PC-3 (cell line): ENCODE measurements around the gene JPH4. TPM values are rescaled to one million over a fixed set of nuclear protein-coding genes. Genes with fewer than 3 reads are reported as not detected.

Source experiments
- ATAC-seq: fragments of 200-7000 bp; cut with Tn5 transposase; 2 replicates; pipeline ENCODE4 v1.9.1; 2020; ENCODE audit warnings: mild to moderate bottlenecking, moderate library complexity
- BruUV-seq: library from RNA; stranded (reverse); fragments of 400-500 nt; replicated peaks from 2 replicates; lab custom pipeline; 2021; lab: Mats Ljungman, UMichigan
- CTCF ChIA-PET: fragments of 300-600 bp; sonication (Branson Sonifier 250); formaldehyde crosslinking; loops from one replicate; lab custom pipeline; 2022; ENCODE audit warnings: antibody characterized with exemption; lab: Charles Lee
- POLR2A ChIA-PET: fragments of 300-600 bp; sonication (Branson Sonifier 250); formaldehyde crosslinking; loops from one replicate; lab custom pipeline; 2022; ENCODE audit warnings: antibody characterized with exemption; ENCODE audit not compliant: unreplicated experiment; lab: Charles Lee
- DNase-seq: peaks from one replicate; pipeline ENCODE4 v3.0.0-alpha.2; 2015
- H2AFZ ChIP-seq: fragments of 300-600 bp; sonication (generic); 2 replicates; pipeline ENCODE4 v1.6.0; 2016; ENCODE audit warnings: antibody characterized with exemption, low read length
- H3F3A ChIP-seq: fragments of 300-600 bp; sonication (generic); one replicate; pipeline ENCODE4 v1.6.0; 2017; ENCODE audit warnings: antibody characterized with exemption, low read length, control low read depth, mild to moderate bottlenecking; ENCODE audit not compliant: unreplicated experiment
- H3K27ac ChIP-seq: fragments of 300-600 bp; sonication (generic); 2 replicates; pipeline ENCODE4 v1.5.1; 2016; ENCODE audit warnings: mild to moderate bottlenecking, low read length
- H3K27me3 ChIP-seq: fragments of 300-600 bp; sonication (generic); 2 replicates; pipeline ENCODE4 v1.6.1; 2016; ENCODE audit warnings: low read length, mixed read lengths
- H3K36me3 ChIP-seq: fragments of 300-600 bp; sonication (generic); 2 replicates; pipeline ENCODE4 v1.6.1; 2016; ENCODE audit warnings: low read depth, mixed run types, low read length, mixed read lengths
- H3K4me1 ChIP-seq: fragments of 300-600 bp; sonication (generic); 2 replicates; pipeline ENCODE4 v1.5.1; 2016; ENCODE audit warnings: low read length; ENCODE audit not compliant: insufficient read depth
- H3K4me2 ChIP-seq: fragments of 300-600 bp; sonication (generic); 2 replicates; pipeline ENCODE4 v1.6.0; 2016; ENCODE audit warnings: low read length
- H3K4me3 ChIP-seq: fragments of 300-600 bp; sonication (generic); 2 replicates; pipeline ENCODE4 v1.5.1; 2016; ENCODE audit warnings: mild to moderate bottlenecking, low read length, mixed read lengths
- H3K79me2 ChIP-seq: fragments of 300-600 bp; sonication (generic); 2 replicates; pipeline ENCODE4 v1.6.1; 2017; ENCODE audit warnings: low read length, mixed read lengths
- H3K9ac ChIP-seq: fragments of 300-600 bp; sonication (generic); 2 replicates; pipeline ENCODE4 v1.6.0; 2016; ENCODE audit warnings: mild to moderate bottlenecking, low read length
- H3K9me2 ChIP-seq: fragments of 300-600 bp; sonication (generic); replicated peaks from 2 replicates; pipeline ENCODE4 v1.6.1; 2016; ENCODE audit warnings: mixed run types, low read length, mixed read lengths
- H3K9me3 ChIP-seq: fragments of 300-600 bp; sonication (generic); 2 replicates; pipeline ENCODE4 v1.6.1; 2016; ENCODE audit warnings: low read length, mixed read lengths
- H4K20me1 ChIP-seq: fragments of 300-600 bp; sonication (generic); 2 replicates; pipeline ENCODE4 v1.6.1; 2016; ENCODE audit warnings: low read length, mixed read lengths
- EZH2 ChIP-seq: fragments of 300-600 bp; sonication (generic); IDR thresholded peaks from one replicate; pipeline ENCODE4 v1.6.1; 2017; ENCODE audit warnings: antibody characterized with exemption, mild to moderate bottlenecking, low read length; ENCODE audit not compliant: unreplicated experiment
- EZH2phosphoT487 ChIP-seq: fragments of 300-600 bp; sonication (generic); IDR thresholded peaks from 2 replicates; pipeline ENCODE4 v1.6.1; 2018; ENCODE audit warnings: mild to moderate bottlenecking, antibody characterized with exemption, low read length, borderline replicate concordance
- intact Hi-C: fragments of 100-400 bp; cut with micrococcal nuclease; formaldehyde crosslinking; loops from 2 replicates; pipeline ENCODE4 v1.9.0; 2023
- total RNA-seq: library from RNA; depleted of rRNA; stranded (reverse); fragments of >200 nt; gene quantifications from 2 replicates; pipeline ENCODE4 v1.2.3, GENCODE V29; 2014
- TF ChIP-seq, protein P1 (sequence below): fragments of 300-600 bp; sonication (generic); conservative IDR thresholded peaks from 2 replicates; pipeline ENCODE4 v1.5.1; 2017; ENCODE audit warnings: antibody characterized with exemption, low read depth, mild to moderate bottlenecking, low read length

The JPH4 gene
- total RNA-seq, 1 experiment from 2014 or later: not detected

DNA sequence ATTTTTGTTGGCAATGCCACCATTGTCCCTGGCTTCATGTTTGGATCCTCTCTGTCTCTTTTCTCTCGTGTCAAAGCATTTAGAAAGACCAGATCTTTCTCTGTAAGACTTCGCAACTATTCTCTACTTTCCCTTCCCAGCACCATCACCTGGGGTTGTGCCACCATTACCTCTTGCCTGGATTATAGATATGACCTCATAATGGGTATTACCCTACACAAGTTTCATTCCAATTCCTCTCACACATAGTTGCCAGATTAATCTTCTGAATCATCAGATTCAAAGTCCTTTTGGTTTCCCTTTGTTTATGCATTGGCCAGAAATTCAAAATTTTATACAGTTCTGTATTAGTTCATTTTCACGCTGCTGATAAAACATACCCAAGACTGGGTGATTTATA is 30.4 kb upstream of the JPH4 start:
- Histone ChIP-seq H3K36me3 (no peaks in the 10 kb centered on the region), H3K27ac (no peak overlapping the region), H3K4me2 (no peak overlapping the region), H3K4me3 (no peak overlapping the region), H3K9me3 (no peaks in the 10 kb centered on the region), H3K79me2 (no peaks in the 10 kb centered on the region), H3K9me2 (no peaks in the 10 kb centered on the region), H3K9ac (no peak overlapping the region), H3F3A (no peaks in the 10 kb centered on the region), H4K20me1 (no peaks in the 10 kb centered on the region), H2AFZ (no peak overlapping the region), H3K27me3 (peaks cover 47% of the 10 kb centered on the region), H3K4me1 (peaks cover 7% of the 10 kb centered on the region)
- intact Hi-C loops: no loop called here
- POLR2A ChIA-PET: no interaction called here
- ATAC-seq (no peak), DNase-seq (no peak)
- no TSS peak for BruUV-seq
- CTCF ChIA-PET: no interaction called here
- TF ChIP-seq EZH2 (no peak), EZH2phosphoT487 (no peak)
- TF ChIP-seq, protein P1, sequence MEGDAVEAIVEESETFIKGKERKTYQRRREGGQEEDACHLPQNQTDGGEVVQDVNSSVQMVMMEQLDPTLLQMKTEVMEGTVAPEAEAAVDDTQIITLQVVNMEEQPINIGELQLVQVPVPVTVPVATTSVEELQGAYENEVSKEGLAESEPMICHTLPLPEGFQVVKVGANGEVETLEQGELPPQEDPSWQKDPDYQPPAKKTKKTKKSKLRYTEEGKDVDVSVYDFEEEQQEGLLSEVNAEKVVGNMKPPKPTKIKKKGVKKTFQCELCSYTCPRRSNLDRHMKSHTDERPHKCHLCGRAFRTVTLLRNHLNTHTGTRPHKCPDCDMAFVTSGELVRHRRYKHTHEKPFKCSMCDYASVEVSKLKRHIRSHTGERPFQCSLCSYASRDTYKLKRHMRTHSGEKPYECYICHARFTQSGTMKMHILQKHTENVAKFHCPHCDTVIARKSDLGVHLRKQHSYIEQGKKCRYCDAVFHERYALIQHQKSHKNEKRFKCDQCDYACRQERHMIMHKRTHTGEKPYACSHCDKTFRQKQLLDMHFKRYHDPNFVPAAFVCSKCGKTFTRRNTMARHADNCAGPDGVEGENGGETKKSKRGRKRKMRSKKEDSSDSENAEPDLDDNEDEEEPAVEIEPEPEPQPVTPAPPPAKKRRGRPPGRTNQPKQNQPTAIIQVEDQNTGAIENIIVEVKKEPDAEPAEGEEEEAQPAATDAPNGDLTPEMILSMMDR: no peak

DNA sequence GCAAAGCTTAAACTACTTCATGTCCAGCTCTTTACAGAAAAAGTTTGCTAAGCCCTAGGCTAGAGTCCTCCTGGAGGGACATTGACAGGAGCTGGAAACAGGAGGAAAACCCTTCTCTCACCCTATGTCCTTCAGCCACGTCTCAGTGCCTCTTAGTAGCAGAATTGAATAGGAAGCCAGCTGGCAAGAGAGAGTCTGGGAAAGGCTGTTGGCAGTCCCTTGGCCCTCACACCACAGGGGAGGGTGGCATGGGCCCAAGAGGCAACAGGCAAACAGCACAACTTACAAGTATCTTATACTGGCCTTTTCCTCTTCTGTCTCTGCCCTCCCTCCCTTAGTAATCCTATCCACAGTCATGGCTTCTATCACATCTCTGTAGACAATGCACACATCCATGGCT is 29.9 kb upstream of the JPH4 start:
- Histone ChIP-seq H3K79me2 (no peaks in the 10 kb centered on the region), H3K9ac (no peak overlapping the region), H4K20me1 (no peaks in the 10 kb centered on the region), H3K9me2 (no peaks in the 10 kb centered on the region), H3K4me1 (peaks cover 7% of the 10 kb centered on the region), H3K4me3 (no peak overlapping the region), H3K27ac (no peak overlapping the region), H3F3A (no peaks in the 10 kb centered on the region), H2AFZ (no peak overlapping the region), H3K36me3 (no peaks in the 10 kb centered on the region), H3K9me3 (no peaks in the 10 kb centered on the region), H3K4me2 (no peak overlapping the region), H3K27me3 (peaks cover 44% of the 10 kb centered on the region)
- TF ChIP-seq EZH2phosphoT487: no peak
- BruUV-seq: no TSS peak
- POLR2A ChIA-PET: no interaction called here
- CTCF ChIA-PET: no interaction called here
- intact Hi-C loops: no loop called here
- DNase-seq (no peak), ATAC-seq (no peak)

DNA sequence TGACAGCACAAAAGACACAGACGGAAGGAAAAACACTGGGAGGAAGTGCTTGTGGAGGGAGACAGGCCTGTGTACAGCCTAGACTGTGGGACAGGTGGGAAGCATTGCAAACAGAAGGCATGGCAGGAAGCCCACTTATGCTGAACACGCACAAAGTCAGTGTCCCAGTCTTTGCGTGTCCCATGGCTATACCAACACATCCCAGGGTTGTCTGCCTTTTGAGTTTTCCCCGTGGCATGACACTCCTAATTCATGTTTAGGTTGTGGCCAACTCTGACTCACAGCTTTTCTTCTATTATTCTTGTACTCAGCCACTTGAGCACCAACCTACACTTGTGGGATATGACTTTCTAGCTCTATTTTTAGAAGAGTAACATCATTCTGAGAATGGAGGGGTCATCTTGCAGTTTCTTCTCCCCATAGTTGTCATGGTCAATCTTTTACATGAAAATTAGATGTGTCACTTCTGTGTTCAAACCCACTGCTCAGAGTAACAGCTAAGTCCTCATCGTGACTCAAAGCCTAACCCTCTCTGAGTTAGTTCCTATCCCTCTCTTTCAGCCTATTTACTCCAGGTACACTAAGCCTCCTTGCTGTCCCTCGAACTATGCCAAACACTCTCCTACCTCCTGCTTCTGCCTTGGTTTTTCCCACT is 27.5 kb upstream of the JPH4 start:
- H3K27ac ChIP-seq: no peak overlapping the region
- H3K4me1 ChIP-seq: peaks cover 4% of the 10 kb centered on the region
- no peak overlapping the region for H3K4me2 ChIP-seq
- H3K9ac ChIP-seq: no peak overlapping the region
- H3K79me2 ChIP-seq: no peaks in the 10 kb centered on the region
- no peaks in the 10 kb centered on the region for H4K20me1 ChIP-seq
- ATAC-seq (no peak), DNase-seq (no peak)
- no peaks in the 10 kb centered on the region for H3K36me3 ChIP-seq
- intact Hi-C loops: no loop called here
- BruUV-seq: no TSS peak
- H2AFZ ChIP-seq: no peak overlapping the region
- POLR2A ChIA-PET: no interaction called here
- no peaks in the 10 kb centered on the region for H3K9me2 ChIP-seq
- H3F3A ChIP-seq: no peaks in the 10 kb centered on the region
- H3K9me3 ChIP-seq: no peaks in the 10 kb centered on the region
- no peak overlapping the region for H3K4me3 ChIP-seq
- CTCF ChIA-PET: no interaction called here
- TF ChIP-seq, protein P1: no peak
- TF ChIP-seq EZH2phosphoT487 (no peak), EZH2 (no peak)
- peaks cover 37% of the 10 kb centered on the region for H3K27me3 ChIP-seq
